Measurements from ENCODE around the gene NDUFA3.

The NDUFA3 gene

DNA sequence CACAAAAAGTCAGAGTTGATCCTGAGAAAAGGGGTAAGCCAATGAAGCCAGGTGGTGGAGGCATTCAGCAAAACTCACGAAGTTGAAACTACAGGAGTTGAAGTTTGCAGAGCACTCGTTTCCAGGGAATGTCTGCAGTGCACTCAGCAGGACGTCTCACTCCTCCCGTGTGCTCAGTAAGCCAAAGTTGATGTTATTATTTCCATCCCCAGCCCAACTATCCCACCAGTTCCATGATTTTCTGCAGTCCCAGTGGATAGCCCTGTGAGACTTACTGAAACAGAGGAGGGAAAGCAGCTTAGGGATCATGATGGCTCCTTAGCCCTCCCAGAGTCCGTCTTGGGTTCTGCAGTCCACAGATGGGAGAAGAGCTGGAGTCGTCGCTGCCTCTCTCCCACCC, 21.6 kb upstream of the NDUFA3 start, which contains the start of gene TARM1:
Gene TARM1 (minus strand): TSS at position 334 of the 400 bp plus-strand sequence. CDS start 25 bp downstream, at position 309.
- no peaks in the 10 kb centered on the region for H3K36me3 ChIP-seq (ENCODE audit: control insufficient read depth, low read length)
- H3K27ac ChIP-seq (ENCODE audit: low read depth, low read length), result no peak within 1 kb of the TSS
- no peaks in the 10 kb centered on the region for H3K27me3 ChIP-seq (ENCODE audit: control insufficient read depth, low read length)
- H3K79me2 ChIP-seq (ENCODE audit: control insufficient read depth, low read length), result no peaks in the 10 kb centered on the region
- H3K4me2 ChIP-seq (ENCODE audit: low read length), result no peak within 1 kb of the TSS
- no peaks in the 10 kb centered on the region for H3K4me1 ChIP-seq (ENCODE audit: control insufficient read depth, low read length)
- H3F3A ChIP-seq (ENCODE audit: control insufficient read depth, insufficient read depth), result no peaks in the 10 kb centered on the region
- peaks cover 6% of the 10 kb centered on the region; the same call in 1 of the 2 replicates for H3K9me3 ChIP-seq (ENCODE audit: control insufficient read depth, insufficient read depth, low read length)
- TF ChIP-seq, protein P1, sequence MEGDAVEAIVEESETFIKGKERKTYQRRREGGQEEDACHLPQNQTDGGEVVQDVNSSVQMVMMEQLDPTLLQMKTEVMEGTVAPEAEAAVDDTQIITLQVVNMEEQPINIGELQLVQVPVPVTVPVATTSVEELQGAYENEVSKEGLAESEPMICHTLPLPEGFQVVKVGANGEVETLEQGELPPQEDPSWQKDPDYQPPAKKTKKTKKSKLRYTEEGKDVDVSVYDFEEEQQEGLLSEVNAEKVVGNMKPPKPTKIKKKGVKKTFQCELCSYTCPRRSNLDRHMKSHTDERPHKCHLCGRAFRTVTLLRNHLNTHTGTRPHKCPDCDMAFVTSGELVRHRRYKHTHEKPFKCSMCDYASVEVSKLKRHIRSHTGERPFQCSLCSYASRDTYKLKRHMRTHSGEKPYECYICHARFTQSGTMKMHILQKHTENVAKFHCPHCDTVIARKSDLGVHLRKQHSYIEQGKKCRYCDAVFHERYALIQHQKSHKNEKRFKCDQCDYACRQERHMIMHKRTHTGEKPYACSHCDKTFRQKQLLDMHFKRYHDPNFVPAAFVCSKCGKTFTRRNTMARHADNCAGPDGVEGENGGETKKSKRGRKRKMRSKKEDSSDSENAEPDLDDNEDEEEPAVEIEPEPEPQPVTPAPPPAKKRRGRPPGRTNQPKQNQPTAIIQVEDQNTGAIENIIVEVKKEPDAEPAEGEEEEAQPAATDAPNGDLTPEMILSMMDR (IDR thresholded peaks at IDR 0.05; ENCODE audit: low read depth, low read length, poor library complexity, severe bottlenecking), result no peak
- TF ChIP-seq EZH2phosphoT487 (IDR thresholded peaks at IDR 0.05; ENCODE audit: borderline replicate concordance, low read length), result no peak
- no peaks in the 10 kb centered on the region for H4K20me1 ChIP-seq (ENCODE audit: control insufficient read depth, insufficient read depth, low read depth, low read length)
- H3K9me2 ChIP-seq (replicated peaks; ENCODE audit: control insufficient read depth, low read length), result no peaks in the 10 kb centered on the region
- H3K4me3 ChIP-seq (ENCODE audit: low read length), result no peak within 1 kb of the TSS

DNA sequence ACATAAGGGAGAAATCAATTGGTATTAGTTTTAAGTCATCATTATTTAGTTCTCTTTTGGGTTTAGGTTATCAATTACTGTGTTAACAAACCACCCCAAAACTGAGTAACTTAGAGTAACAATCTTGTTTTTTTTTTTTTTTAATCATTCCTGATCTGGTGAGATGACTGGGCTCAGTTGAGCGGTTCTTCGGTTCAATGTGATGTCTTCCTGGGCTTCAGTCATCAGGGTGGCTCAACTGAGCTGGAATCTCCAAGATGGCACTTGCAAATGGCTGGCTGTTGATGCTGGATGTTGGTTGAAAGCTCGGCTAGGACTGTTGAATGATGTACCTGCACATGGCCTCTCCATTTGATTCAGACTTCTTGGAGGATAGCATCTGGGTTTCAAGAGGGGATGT, 18.2 kb upstream of the NDUFA3 start:
- TF ChIP-seq EZH2phosphoT487 (IDR thresholded peaks at IDR 0.05; ENCODE audit: borderline replicate concordance, low read length), result no peak
- TF ChIP-seq, protein P1 (IDR thresholded peaks at IDR 0.05; ENCODE audit: low read depth, low read length, poor library complexity, severe bottlenecking), result no peak
- H3K36me3 ChIP-seq (ENCODE audit: control insufficient read depth, low read length), result no peaks in the 10 kb centered on the region

DNA sequence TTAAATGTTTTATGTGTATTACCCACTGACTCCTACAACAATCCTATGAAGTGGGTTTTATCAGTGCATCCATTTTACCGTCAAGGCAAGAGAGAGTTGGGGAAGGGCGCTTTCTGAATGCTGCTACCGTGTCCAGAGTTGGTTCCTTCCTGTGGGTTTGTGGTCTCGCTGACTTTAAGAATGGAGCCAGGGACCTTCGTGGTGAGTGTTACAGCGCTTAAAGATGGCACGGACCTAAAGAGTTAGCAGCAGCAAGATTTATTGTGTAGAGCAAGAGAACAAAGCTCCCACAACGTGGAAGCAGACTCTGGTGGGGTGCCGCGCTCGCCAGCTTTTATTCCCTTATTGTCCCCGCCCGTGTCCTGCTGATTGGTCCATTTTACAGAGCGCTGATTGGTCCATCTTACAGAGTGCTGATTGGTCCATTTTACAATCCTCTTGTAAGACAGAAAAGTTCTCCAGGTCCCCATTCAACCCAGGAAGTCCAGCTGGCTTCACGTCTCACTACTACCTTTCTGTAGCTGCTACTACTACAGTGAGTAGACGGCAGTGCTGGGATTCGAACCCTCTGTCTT, 8.1 kb upstream of the NDUFA3 start:
- Histone ChIP-seq H3K27me3 (ENCODE audit: control insufficient read depth, low read length) (no peaks in the 10 kb centered on the region), H3K4me2 (ENCODE audit: low read length) (no peak overlapping the region), H3K9me3 (ENCODE audit: control insufficient read depth, insufficient read depth, low read length) (peaks cover 3% of the 10 kb centered on the region; the same call in 1 of the 2 replicates), H3K27ac (ENCODE audit: low read depth, low read length) (no peak overlapping the region), H3K4me1 (ENCODE audit: control insufficient read depth, low read length) (peaks cover 17% of the 10 kb centered on the region), H3K4me3 (ENCODE audit: low read length) (no peak overlapping the region), H3K36me3 (ENCODE audit: control insufficient read depth, low read length) (no peaks in the 10 kb centered on the region), H3F3A (ENCODE audit: control insufficient read depth, insufficient read depth) (peaks cover 3% of the 10 kb centered on the region; the same call in 1 of the 2 replicates), H3K9me2 (replicated peaks; ENCODE audit: control insufficient read depth, low read length) (no peaks in the 10 kb centered on the region), H3K79me2 (ENCODE audit: control insufficient read depth, low read length) (no peaks in the 10 kb centered on the region), H4K20me1 (ENCODE audit: control insufficient read depth, insufficient read depth, low read depth, low read length) (no peaks in the 10 kb centered on the region)
- TF ChIP-seq EZH2phosphoT487 (IDR thresholded peaks at IDR 0.05; ENCODE audit: borderline replicate concordance, low read length), result no peak
- TF ChIP-seq, protein P1 (IDR thresholded peaks at IDR 0.05; ENCODE audit: low read depth, low read length, poor library complexity, severe bottlenecking), result no peak

More for the DNA sequence above, 18.2 kb upstream of the NDUFA3 start:
- H3K4me3 ChIP-seq (ENCODE audit: low read length), result no peak overlapping the region
- no peaks in the 10 kb centered on the region for H3F3A ChIP-seq (ENCODE audit: control insufficient read depth, insufficient read depth)
- no peaks in the 10 kb centered on the region for H3K9me2 ChIP-seq (replicated peaks; ENCODE audit: control insufficient read depth, low read length)
- H3K4me1 ChIP-seq (ENCODE audit: control insufficient read depth, low read length), result no peaks in the 10 kb centered on the region
- no peaks in the 10 kb centered on the region for H4K20me1 ChIP-seq (ENCODE audit: control insufficient read depth, insufficient read depth, low read depth, low read length)
- H3K27ac ChIP-seq (ENCODE audit: low read depth, low read length), result no peak overlapping the region
- H3K4me2 ChIP-seq (ENCODE audit: low read length), result no peak overlapping the region
- H3K79me2 ChIP-seq (ENCODE audit: control insufficient read depth, low read length), result no peaks in the 10 kb centered on the region
- H3K27me3 ChIP-seq (ENCODE audit: control insufficient read depth, low read length), result no peaks in the 10 kb centered on the region
- H3K9me3 ChIP-seq (ENCODE audit: control insufficient read depth, insufficient read depth, low read length), result peaks cover 6% of the 10 kb centered on the region; the same call in 1 of the 2 replicates

Measured in DOHH2 (cell line).